Liver (tissue), 3 donors: Measurements from ENCODE around the gene CDK10.

Experiments used
- NR2F2 ChIP-seq: IDR thresholded peaks from 2 replicates; pipeline ENCODE4 v1.6.1; 2016; ENCODE audit warnings: antibody characterized with exemption
- RAD21 ChIP-seq, 2 donors: IDR thresholded peaks; 2 replicates each; pipeline ENCODE4 v1.6.1; 2016; ENCODE audit warnings: antibody characterized with exemption in 2 of 2, mild to moderate bottlenecking in 2 of 2
- SP1 ChIP-seq: IDR thresholded peaks from 2 replicates; pipeline ENCODE4 v1.6.1; 2018; ENCODE audit warnings: antibody characterized with exemption, mild to moderate bottlenecking
- YY1 ChIP-seq: IDR thresholded peaks from 2 replicates; pipeline ENCODE4 v1.6.1; 2016; ENCODE audit warnings: antibody characterized with exemption, mild to moderate bottlenecking
- TF ChIP-seq, protein P1 (sequence below): IDR thresholded peaks from 2 replicates; pipeline ENCODE4 v1.6.1; 2016; ENCODE audit warnings: antibody characterized with exemption, mild to moderate bottlenecking
- TF ChIP-seq, protein P2 (sequence below): fragments of 150-350 bp; IDR thresholded peaks from 2 replicates; pipeline ENCODE4 v1.5.1; 2017; ENCODE audit warnings: improper control_type of control experiment, low read depth, low read length; ENCODE audit not compliant: missing input control
- TF ChIP-seq, protein P3 (sequence below): IDR thresholded peaks from 2 replicates; pipeline ENCODE4 v1.6.1; 2016; ENCODE audit warnings: antibody characterized with exemption
- donor health status: healthy.
- donor health status: healthy.

DNA sequence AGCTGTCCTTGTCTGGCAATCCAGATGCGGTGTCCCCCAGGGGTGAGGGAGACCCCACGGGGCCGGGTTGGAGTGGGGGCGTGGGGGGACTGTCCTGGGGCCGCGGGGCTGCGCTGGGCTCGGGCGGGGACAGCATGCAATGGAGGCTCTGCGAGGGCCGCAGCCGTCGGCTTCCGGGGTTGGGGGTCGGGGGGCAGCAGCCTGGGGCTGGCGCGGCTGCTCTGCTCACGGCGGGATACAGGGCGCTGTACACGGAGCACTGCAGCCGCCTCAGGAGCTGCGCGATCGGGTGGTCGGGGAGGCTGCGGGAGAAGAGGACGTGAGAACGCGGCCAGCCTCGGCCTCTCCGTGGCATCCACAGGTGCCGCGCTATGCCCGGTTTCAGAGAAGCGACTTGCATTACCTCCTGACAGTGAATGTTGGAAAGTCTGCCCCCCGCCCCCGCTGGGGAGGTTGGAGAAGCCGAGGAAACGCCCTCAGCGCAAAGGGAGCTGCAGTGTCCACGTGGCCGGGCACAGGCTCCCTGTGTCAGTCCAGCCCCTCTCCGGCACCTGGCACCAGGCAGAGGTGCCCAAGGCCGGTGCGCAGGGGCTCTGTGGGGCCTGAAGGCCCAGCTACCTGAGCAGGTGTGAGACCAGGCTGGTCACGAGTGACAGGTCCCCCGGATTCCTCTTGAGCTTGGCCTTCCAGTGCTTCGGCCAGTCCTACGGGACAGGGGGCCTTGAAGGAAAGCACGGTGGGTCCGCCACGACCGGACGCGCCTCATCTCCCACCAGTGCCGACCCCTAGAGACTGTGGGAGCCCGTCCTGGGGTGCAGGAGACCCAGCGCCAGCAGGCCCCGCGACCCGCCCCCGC is 24.4 kb downstream of the CDK10 start:
- TF ChIP-seq NR2F2 (no peak), RAD21 (IDR thresholded peaks at IDR 0.05) (no peak), SP1 (no peak), YY1 (no peak)
- TF ChIP-seq, protein P1, sequence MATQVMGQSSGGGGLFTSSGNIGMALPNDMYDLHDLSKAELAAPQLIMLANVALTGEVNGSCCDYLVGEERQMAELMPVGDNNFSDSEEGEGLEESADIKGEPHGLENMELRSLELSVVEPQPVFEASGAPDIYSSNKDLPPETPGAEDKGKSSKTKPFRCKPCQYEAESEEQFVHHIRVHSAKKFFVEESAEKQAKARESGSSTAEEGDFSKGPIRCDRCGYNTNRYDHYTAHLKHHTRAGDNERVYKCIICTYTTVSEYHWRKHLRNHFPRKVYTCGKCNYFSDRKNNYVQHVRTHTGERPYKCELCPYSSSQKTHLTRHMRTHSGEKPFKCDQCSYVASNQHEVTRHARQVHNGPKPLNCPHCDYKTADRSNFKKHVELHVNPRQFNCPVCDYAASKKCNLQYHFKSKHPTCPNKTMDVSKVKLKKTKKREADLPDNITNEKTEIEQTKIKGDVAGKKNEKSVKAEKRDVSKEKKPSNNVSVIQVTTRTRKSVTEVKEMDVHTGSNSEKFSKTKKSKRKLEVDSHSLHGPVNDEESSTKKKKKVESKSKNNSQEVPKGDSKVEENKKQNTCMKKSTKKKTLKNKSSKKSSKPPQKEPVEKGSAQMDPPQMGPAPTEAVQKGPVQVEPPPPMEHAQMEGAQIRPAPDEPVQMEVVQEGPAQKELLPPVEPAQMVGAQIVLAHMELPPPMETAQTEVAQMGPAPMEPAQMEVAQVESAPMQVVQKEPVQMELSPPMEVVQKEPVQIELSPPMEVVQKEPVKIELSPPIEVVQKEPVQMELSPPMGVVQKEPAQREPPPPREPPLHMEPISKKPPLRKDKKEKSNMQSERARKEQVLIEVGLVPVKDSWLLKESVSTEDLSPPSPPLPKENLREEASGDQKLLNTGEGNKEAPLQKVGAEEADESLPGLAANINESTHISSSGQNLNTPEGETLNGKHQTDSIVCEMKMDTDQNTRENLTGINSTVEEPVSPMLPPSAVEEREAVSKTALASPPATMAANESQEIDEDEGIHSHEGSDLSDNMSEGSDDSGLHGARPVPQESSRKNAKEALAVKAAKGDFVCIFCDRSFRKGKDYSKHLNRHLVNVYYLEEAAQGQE = no peak
- TF ChIP-seq, protein P2, sequence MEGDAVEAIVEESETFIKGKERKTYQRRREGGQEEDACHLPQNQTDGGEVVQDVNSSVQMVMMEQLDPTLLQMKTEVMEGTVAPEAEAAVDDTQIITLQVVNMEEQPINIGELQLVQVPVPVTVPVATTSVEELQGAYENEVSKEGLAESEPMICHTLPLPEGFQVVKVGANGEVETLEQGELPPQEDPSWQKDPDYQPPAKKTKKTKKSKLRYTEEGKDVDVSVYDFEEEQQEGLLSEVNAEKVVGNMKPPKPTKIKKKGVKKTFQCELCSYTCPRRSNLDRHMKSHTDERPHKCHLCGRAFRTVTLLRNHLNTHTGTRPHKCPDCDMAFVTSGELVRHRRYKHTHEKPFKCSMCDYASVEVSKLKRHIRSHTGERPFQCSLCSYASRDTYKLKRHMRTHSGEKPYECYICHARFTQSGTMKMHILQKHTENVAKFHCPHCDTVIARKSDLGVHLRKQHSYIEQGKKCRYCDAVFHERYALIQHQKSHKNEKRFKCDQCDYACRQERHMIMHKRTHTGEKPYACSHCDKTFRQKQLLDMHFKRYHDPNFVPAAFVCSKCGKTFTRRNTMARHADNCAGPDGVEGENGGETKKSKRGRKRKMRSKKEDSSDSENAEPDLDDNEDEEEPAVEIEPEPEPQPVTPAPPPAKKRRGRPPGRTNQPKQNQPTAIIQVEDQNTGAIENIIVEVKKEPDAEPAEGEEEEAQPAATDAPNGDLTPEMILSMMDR = no peak
- TF ChIP-seq, protein P3, sequence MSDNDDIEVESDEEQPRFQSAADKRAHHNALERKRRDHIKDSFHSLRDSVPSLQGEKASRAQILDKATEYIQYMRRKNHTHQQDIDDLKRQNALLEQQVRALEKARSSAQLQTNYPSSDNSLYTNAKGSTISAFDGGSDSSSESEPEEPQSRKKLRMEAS = no peak
